A673 (cell line): ENCODE measurements around the gene KIRREL3. TPM values are rescaled to one million over a fixed set of nuclear protein-coding genes. Genes with fewer than 3 reads are reported as not detected.

Experiments used
- BruUV-seq: library from RNA; stranded (reverse); fragments of 400-500 nt; replicated peaks from 2 replicates; lab custom pipeline; 2021; lab: Mats Ljungman, UMichigan
- CTCF ChIA-PET: fragments of 300-600 bp; sonication (Branson Sonifier 250); formaldehyde crosslinking; loops from one replicate; lab custom pipeline; 2022; ENCODE audit warnings: antibody characterized with exemption; lab: Charles Lee
- POLR2A ChIA-PET: fragments of 300-600 bp; sonication (Branson Sonifier 250); formaldehyde crosslinking; loops from one replicate; lab custom pipeline; 2022; ENCODE audit warnings: antibody characterized with exemption; ENCODE audit not compliant: low non-redundant PET; lab: Charles Lee
- DNase-seq: peaks from one replicate; pipeline ENCODE4 v3.0.0-alpha.2; 2015; ENCODE audit warnings: low spot score
- H3K27ac ChIP-seq: fragments of 200-600 bp; sonication (generic); 2 replicates; pipeline ENCODE4 v1.5.1; 2016; ENCODE audit warnings: mixed run types, low read depth, mild to moderate bottlenecking, mixed read lengths, antibody characterized with exemption, low read length; ENCODE audit not compliant: poor library complexity, severe bottlenecking
- H3K27me3 ChIP-seq: fragments of 200-600 bp; sonication (generic); replicated peaks from 2 replicates; pipeline ENCODE4 v1.6.1; 2017; ENCODE audit warnings: mixed run types, low read depth, mild to moderate bottlenecking, mixed read lengths, antibody characterized with exemption, low read length; ENCODE audit not compliant: insufficient read depth, poor library complexity
- H3K36me3 ChIP-seq: fragments of 200-600 bp; sonication (generic); 2 replicates; pipeline ENCODE4 v1.6.1; 2016; ENCODE audit warnings: mixed run types, mild to moderate bottlenecking, mixed read lengths, antibody characterized with exemption, low read length; ENCODE audit not compliant: insufficient read depth, poor library complexity, severe bottlenecking
- H3K4me1 ChIP-seq: fragments of 200-600 bp; sonication (generic); 2 replicates; pipeline ENCODE4 v1.6.1; 2017; ENCODE audit warnings: mixed run types, mild to moderate bottlenecking, mixed read lengths, antibody characterized with exemption, low read length; ENCODE audit not compliant: insufficient read depth, poor library complexity, severe bottlenecking
- H3K4me3 ChIP-seq: fragments of 200-600 bp; sonication (generic); 2 replicates; pipeline ENCODE4 v1.5.1; 2016; ENCODE audit warnings: low read depth, mixed run types, mild to moderate bottlenecking, mixed read lengths, low read length; ENCODE audit not compliant: poor library complexity, severe bottlenecking
- H3K9me3 ChIP-seq: fragments of 200-600 bp; sonication (generic); 2 replicates; pipeline ENCODE4 v1.6.1; 2016; ENCODE audit warnings: mixed run types, low read depth, mild to moderate bottlenecking, mixed read lengths, antibody characterized with exemption, low read length; ENCODE audit not compliant: poor library complexity, severe bottlenecking
- CTCF ChIP-seq: fragments of 300-800, 200-600 bp; sonication (generic); conservative IDR thresholded peaks from 2 replicates; pipeline ENCODE4 v1.5.1; 2017; ENCODE audit warnings: low read depth, mild to moderate bottlenecking, antibody characterized with exemption, low read length, moderate library complexity, mixed read lengths
- EZH2 ChIP-seq: fragments of 200-600 bp; sonication (generic); IDR thresholded peaks from 2 replicates; pipeline ENCODE4 v1.6.1; 2017; ENCODE audit warnings: borderline replicate concordance, low read depth, mild to moderate bottlenecking, mixed read lengths, antibody characterized with exemption, low read length; ENCODE audit not compliant: poor library complexity, severe bottlenecking
- intact Hi-C: fragments of 100-400 bp; cut with micrococcal nuclease; formaldehyde crosslinking; loops from one replicate; pipeline ENCODE4 v1.10.0; 2022; ENCODE audit not compliant: unreplicated experiment
- total RNA-seq: library from RNA; stranded (reverse); gene quantifications from 2 replicates; pipeline ENCODE4 v1.2.3, GENCODE V29; 2021

The KIRREL3 gene
- total RNA-seq, 1 experiment from 2014 or later: not detected

- no TSS peak for BruUV-seq
- no peak for TF ChIP-seq CTCF
- TF ChIP-seq EZH2: no peak
- ChIA-PET POLR2A (no interaction called here), CTCF (no interaction called here)
- DNase-seq: no peak
- Histone ChIP-seq H3K36me3 (no peaks in the 10 kb centered on the region), H3K27ac (no peak overlapping the region), H3K27me3 (peaks cover 17% of the 10 kb centered on the region), H3K4me1 (no peaks in the 10 kb centered on the region), H3K9me3 (no peaks in the 10 kb centered on the region), H3K4me3 (no peak overlapping the region)
- intact Hi-C loops: no loop called here
Observed at GRCh38 chr11:126736682-126737572, 263.6 kb downstream of the KIRREL3 start.

GRCh38 chr11:126734752-126735151, 265.8 kb downstream of the KIRREL3 start:
- peaks cover 16% of the 10 kb centered on the region for H3K27me3 ChIP-seq
- H3K36me3 ChIP-seq: no peaks in the 10 kb centered on the region
- intact Hi-C loops: no loop called here
- DNase-seq: no peak
- TF ChIP-seq EZH2 (no peak), CTCF (no peak)
- CTCF ChIA-PET: no interaction called here
- no peak overlapping the region for H3K27ac ChIP-seq
- H3K9me3 ChIP-seq: no peaks in the 10 kb centered on the region
- POLR2A ChIA-PET: no interaction called here
- BruUV-seq: no TSS peak
- no peaks in the 10 kb centered on the region for H3K4me1 ChIP-seq
- no peak overlapping the region for H3K4me3 ChIP-seq

DNA sequence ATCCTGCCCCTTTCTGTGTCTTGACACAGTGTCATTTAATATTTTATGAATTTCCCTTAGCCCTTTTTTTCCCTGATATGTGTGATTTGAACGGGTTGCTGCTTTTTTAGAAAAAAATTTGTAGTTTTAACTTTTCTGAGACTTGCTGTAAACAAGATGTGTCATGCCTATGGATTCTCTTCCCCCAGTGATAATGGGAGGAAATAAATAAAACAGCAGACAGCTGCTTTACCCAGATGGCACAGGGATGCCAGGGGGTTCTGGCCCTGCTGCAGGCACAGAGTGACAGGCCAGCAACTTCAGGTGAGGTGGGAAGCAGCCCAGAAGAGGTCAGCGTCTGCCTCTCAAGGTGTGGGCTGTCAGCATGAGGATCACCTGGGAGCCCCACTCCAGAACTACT, 266.9 kb downstream of the KIRREL3 start:
- DNase-seq: no peak
- peaks cover 16% of the 10 kb centered on the region for H3K27me3 ChIP-seq
- no peak overlapping the region for H3K27ac ChIP-seq
- CTCF ChIA-PET: no interaction called here
- H3K9me3 ChIP-seq: no peaks in the 10 kb centered on the region
- intact Hi-C loops: no loop called here
- BruUV-seq: no TSS peak
- POLR2A ChIA-PET: interaction anchor here (0.6 kb wide), 1 partner anchor 372 kb away, joined by 4 read pairs; no protein-coding TSS in a partner anchor
- no peak for TF ChIP-seq EZH2
- no peak for TF ChIP-seq CTCF
- no peaks in the 10 kb centered on the region for H3K36me3 ChIP-seq
- no peaks in the 10 kb centered on the region for H3K4me1 ChIP-seq
- H3K4me3 ChIP-seq: no peak overlapping the region
